CD14-positive monocyte (primary cell): ENCODE measurements around the gene SLC9A8. TPM values are rescaled to one million over a fixed set of nuclear protein-coding genes. Genes with fewer than 3 reads are reported as not detected.

Experiments
- DNase-seq, 3 donors: peaks; one replicate each; pipeline ENCODE4 v3.0.0-alpha.2; 2011 to 2022
- H2AFZ ChIP-seq: 2 replicates; pipeline ENCODE4 v1.6.0; 2012; ENCODE audit warnings: mild to moderate bottlenecking, low read depth, low read length, inconsistent platforms; ENCODE audit not compliant: insufficient read depth, poor library complexity, severe bottlenecking
- H3K27ac ChIP-seq, 2 donors: 1 replicate in 1 of 2; 2 replicates in 1 of 2; pipeline ENCODE4 v1.5.1; 2012 to 2013; ENCODE audit warnings: low read length in 2 of 2, control low read depth in 1 of 2, inconsistent platforms in 1 of 2, low read depth in 1 of 2, mild to moderate bottlenecking in 1 of 2
- H3K27me3 ChIP-seq, 2 donors: one replicate each; pipeline versions ENCODE4 v1.6.0 to v1.6.1; 2011 to 2013; ENCODE audit warnings: low read length in 2 of 2; ENCODE audit not compliant: control insufficient read depth in 2 of 2, insufficient read depth in 2 of 2
- H3K36me3 ChIP-seq, 2 donors: replicated peaks in 1 of 2; 1 replicate in 1 of 2; 2 replicates in 1 of 2; pipeline versions ENCODE4 v1.5.1 to v1.6.1; 2012 to 2013; ENCODE audit warnings: low read length in 2 of 2, control low read depth in 1 of 2, inconsistent platforms in 1 of 2, mild to moderate bottlenecking in 1 of 2; ENCODE audit not compliant: insufficient read depth in 2 of 2, control insufficient read depth in 1 of 2
- H3K4me1 ChIP-seq, 2 donors: 1 replicate in 1 of 2; 2 replicates in 1 of 2; pipeline versions ENCODE4 v1.5.1 to v1.6.1; 2012 to 2013; ENCODE audit warnings: low read length in 2 of 2, control low read depth in 1 of 2, inconsistent platforms in 1 of 2, mild to moderate bottlenecking in 1 of 2, moderate library complexity in 1 of 2; ENCODE audit not compliant: insufficient read depth in 2 of 2, control insufficient read depth in 1 of 2
- H3K4me2 ChIP-seq: replicated peaks from 2 replicates; pipeline ENCODE3; 2012; ENCODE audit warnings: low read length, moderate library complexity, mild to moderate bottlenecking; ENCODE audit not compliant: poor library complexity, severe bottlenecking; ENCODE audit errors: extremely low read depth
- H3K4me3 ChIP-seq, 3 experiments: fragments of 200-600 bp in 1 of 3; sonication (generic) in 1 of 3; replicated peaks in 1 of 3; 1 replicate in 2 of 3; 2 replicates in 1 of 3; pipeline ENCODE4 v1.5.1; 2011 to 2013; ENCODE audit warnings: low read length in 3 of 3, mild to moderate bottlenecking in 3 of 3, control low read depth in 2 of 3, low read depth in 2 of 3, inconsistent platforms in 1 of 3, moderate library complexity in 1 of 3
- H3K79me2 ChIP-seq: 2 replicates; pipeline ENCODE4 v1.6.0; 2012; ENCODE audit warnings: mild to moderate bottlenecking, control low read depth, inconsistent platforms, low read length, moderate library complexity; ENCODE audit not compliant: insufficient read depth
- H3K9ac ChIP-seq: 2 replicates; pipeline ENCODE4 v1.6.0; 2017; ENCODE audit warnings: low read length, mild to moderate bottlenecking; ENCODE audit not compliant: insufficient read depth, poor library complexity, severe bottlenecking
- H3K9me3 ChIP-seq, 2 donors: replicated peaks in 1 of 2; 1 replicate in 1 of 2; 2 replicates in 1 of 2; pipeline versions ENCODE4 v1.5.1 to v1.6.1; 2012 to 2013; ENCODE audit warnings: low read length in 2 of 2, control low read depth in 1 of 2; ENCODE audit not compliant: control insufficient read depth in 1 of 2, insufficient read depth in 1 of 2
- H4K20me1 ChIP-seq: 2 replicates; pipeline ENCODE4 v1.6.0; 2012; ENCODE audit warnings: mild to moderate bottlenecking, low read length, control low read depth, moderate library complexity; ENCODE audit not compliant: insufficient read depth
- H3K27ac Mint-ChIP-seq, 7 donors: one replicate each; pipeline ENCODE4 v1.8.0; 2020; ENCODE audit warnings: mild to moderate bottlenecking in 7 of 7, mixed read lengths in 7 of 7, moderate library complexity in 6 of 7, inconsistent platforms in 2 of 7
- H3K27me3 Mint-ChIP-seq, 3 donors: one replicate each; pipeline ENCODE4 v1.8.0; 2021 to 2022; ENCODE audit warnings: low read depth in 3 of 3, mild to moderate bottlenecking in 3 of 3, mixed read lengths in 3 of 3, moderate library complexity in 3 of 3, inconsistent platforms in 1 of 3
- H3K36me3 Mint-ChIP-seq, 2 donors: one replicate each; pipeline ENCODE4 v1.8.0; 2020; ENCODE audit warnings: mixed read lengths in 2 of 2, inconsistent platforms in 1 of 2, mild to moderate bottlenecking in 1 of 2
- H3K4me1 Mint-ChIP-seq: one replicate; pipeline ENCODE4 v1.8.0; 2020; ENCODE audit warnings: mild to moderate bottlenecking, mixed read lengths
- H3K4me3 Mint-ChIP-seq, 2 donors: one replicate each; pipeline ENCODE4 v1.8.0; 2020; ENCODE audit warnings: mild to moderate bottlenecking in 2 of 2, mixed read lengths in 2 of 2, moderate library complexity in 1 of 2
- H3K9me3 Mint-ChIP-seq, 7 donors: one replicate each; pipeline ENCODE4 v1.8.0; 2020 to 2022; ENCODE audit warnings: mixed read lengths in 7 of 7, mild to moderate bottlenecking in 6 of 7, moderate library complexity in 6 of 7, inconsistent platforms in 2 of 7
- WGBS: methylation state at CpG from one replicate; pipeline ENCODE4 v1.1.5; 2013; ENCODE audit warnings: missing lambda C conversion rate; ENCODE audit not compliant: insufficient coverage; 5-methylcytosine and 5-hydroxymethylcytosine counted together
- intact Hi-C, 2 donors: fragments of 100-400 bp; cut with micrococcal nuclease; formaldehyde crosslinking; loops; one replicate each; pipeline versions ENCODE4 v1.15.0 to v1.15.1; 2023
- polyA plus RNA-seq, 3 donors: library from polyadenylated mRNA; depleted of rRNA in 1 of 3; unstranded in 2 of 3; stranded (reverse) in 1 of 3; fragments of 300-500 nt in 2 of 3; fragments of >200 nt in 1 of 3; fragmentation: Illumina TruSeq in 2 of 3; gene quantifications; 1 replicate in 2 of 3; 2 replicates in 1 of 3; pipeline ENCODE4 v1.2.3, GENCODE V29; 2012 to 2021
- TF ChIP-seq, protein P1 (sequence below): fragments of 200-600 bp; IDR thresholded peaks from one replicate; pipeline ENCODE4 v1.8.0; 2022; ENCODE audit warnings: antibody characterized with exemption, mild to moderate bottlenecking

Gene SLC9A8
- polyA plus RNA-seq, 3 donors: 3.0 to 14.6 (median 3.3) TPM

DNA sequence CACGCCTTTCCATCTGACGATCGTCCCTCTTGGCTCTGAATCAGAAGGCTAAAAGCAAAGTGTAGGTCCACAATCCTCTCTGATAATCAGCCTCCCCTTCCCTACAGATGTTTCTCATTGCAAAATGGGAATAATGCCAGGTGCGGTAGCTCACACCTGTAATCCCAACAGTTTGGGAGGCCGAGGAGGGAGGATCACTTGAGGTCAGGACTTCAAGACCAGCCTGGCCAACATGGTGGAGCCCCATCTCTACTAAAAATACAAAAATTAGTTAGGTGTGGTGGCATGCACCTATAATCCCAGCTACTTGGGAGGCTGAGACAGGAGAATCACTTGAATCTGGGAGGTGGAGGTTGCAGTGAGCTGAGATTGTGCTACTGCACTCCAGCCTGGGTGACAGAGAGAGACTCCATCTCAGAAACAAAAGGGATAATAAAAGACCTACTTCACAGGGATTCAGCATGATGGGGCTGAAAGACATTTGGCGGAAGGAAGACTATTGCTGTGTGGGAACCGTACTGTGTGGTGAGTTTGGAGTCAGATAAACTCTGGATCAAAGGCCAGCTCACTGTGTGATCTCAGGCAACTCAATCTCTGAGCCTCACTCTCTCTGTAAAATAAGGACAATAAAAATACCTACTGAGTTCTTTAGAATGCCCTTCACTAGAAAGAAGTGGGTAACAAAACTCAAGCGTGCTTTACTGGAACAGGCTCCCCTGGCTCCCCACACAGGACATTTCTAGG lies 15.9 kb upstream of the SLC9A8 start:
- 85% methylated on average over 5 of the region's 8 CpGs for WGBS
- H3K27ac Mint-ChIP-seq: peak overlapping the region in 2 of 7 donors; percentile 27 to 79
- peaks cover 0 to 16% of the 10 kb centered on the region in 2 donors for H3K36me3 Mint-ChIP-seq

GRCh38 chr20:49797344-49797615 lies 15.3 kb upstream of the SLC9A8 start:
- TF ChIP-seq, protein P1, sequence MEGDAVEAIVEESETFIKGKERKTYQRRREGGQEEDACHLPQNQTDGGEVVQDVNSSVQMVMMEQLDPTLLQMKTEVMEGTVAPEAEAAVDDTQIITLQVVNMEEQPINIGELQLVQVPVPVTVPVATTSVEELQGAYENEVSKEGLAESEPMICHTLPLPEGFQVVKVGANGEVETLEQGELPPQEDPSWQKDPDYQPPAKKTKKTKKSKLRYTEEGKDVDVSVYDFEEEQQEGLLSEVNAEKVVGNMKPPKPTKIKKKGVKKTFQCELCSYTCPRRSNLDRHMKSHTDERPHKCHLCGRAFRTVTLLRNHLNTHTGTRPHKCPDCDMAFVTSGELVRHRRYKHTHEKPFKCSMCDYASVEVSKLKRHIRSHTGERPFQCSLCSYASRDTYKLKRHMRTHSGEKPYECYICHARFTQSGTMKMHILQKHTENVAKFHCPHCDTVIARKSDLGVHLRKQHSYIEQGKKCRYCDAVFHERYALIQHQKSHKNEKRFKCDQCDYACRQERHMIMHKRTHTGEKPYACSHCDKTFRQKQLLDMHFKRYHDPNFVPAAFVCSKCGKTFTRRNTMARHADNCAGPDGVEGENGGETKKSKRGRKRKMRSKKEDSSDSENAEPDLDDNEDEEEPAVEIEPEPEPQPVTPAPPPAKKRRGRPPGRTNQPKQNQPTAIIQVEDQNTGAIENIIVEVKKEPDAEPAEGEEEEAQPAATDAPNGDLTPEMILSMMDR: no peak
- WGBS: 60% methylated on average over 1 of the region's 6 CpGs
- no peaks in the 10 kb centered on the region for H3K9me3 ChIP-seq
- no peak overlapping the region for H2AFZ ChIP-seq
- peak overlapping the region in 1 of 2 donors; percentile 19 for H3K4me3 Mint-ChIP-seq
- no peak overlapping the region for H3K27ac ChIP-seq
- H3K9ac ChIP-seq: no peak overlapping the region
- intact Hi-C loops: no loop called here
- peaks cover 3 to 5% of the 10 kb centered on the region in 2 donors for H3K27me3 ChIP-seq
- H3K4me1 Mint-ChIP-seq: peaks cover 59% of the 10 kb centered on the region
- H3K36me3 ChIP-seq: no peaks in the 10 kb centered on the region
- peaks cover 0 to 6% (median 0%) of the 10 kb centered on the region in 7 donors for H3K9me3 Mint-ChIP-seq
- no peaks in the 10 kb centered on the region for H4K20me1 ChIP-seq
- H3K27me3 Mint-ChIP-seq: peaks cover 13 to 16% (median 14%) of the 10 kb centered on the region in 3 donors
- H3K36me3 Mint-ChIP-seq: peaks cover 0 to 16% of the 10 kb centered on the region in 2 donors
- H3K4me1 ChIP-seq: peaks cover 52 to 69% of the 10 kb centered on the region in 2 donors
- H3K4me3 ChIP-seq: no peak overlapping the region
- peak overlapping the region in 1 of 7 donors; percentile 58 for H3K27ac Mint-ChIP-seq
- DNase-seq: no peak
- H3K79me2 ChIP-seq: no peaks in the 10 kb centered on the region
- H3K4me2 ChIP-seq: no peak overlapping the region

More for the DNA sequence above, 15.9 kb upstream of the SLC9A8 start:
- Mint-ChIP-seq H3K4me1 (peaks cover 60% of the 10 kb centered on the region), H3K4me3 (peak overlapping the region in 1 of 2 donors; percentile 57), H3K9me3 (peaks cover 0 to 6% (median 0%) of the 10 kb centered on the region in 7 donors), H3K27me3 (peaks cover 13 to 15% (median 13%) of the 10 kb centered on the region in 3 donors)
- Histone ChIP-seq H3K9ac (no peak overlapping the region), H2AFZ (no peak overlapping the region), H3K27me3 (peaks cover under 1 to 5% of the 10 kb centered on the region in 2 donors), H3K36me3 (no peaks in the 10 kb centered on the region), H3K79me2 (no peaks in the 10 kb centered on the region), H3K4me1 (peaks cover 49 to 65% of the 10 kb centered on the region in 2 donors), H3K27ac (no peak overlapping the region), H3K4me3 (no peak overlapping the region), H4K20me1 (no peaks in the 10 kb centered on the region), H3K4me2 (no peak overlapping the region), H3K9me3 (no peaks in the 10 kb centered on the region)
- no peak for DNase-seq
- TF ChIP-seq, protein P1: no peak
- intact Hi-C loops: no loop called here
